Loucy (cell line): ENCODE data around the gene CC2D1B.

ENCODE experiments used
- CTCF ChIP-seq: fragments of 200-600 bp; sonication (generic); conservative IDR thresholded peaks from 2 replicates; pipeline ENCODE4 v1.5.1; 2014; ENCODE audit warnings: mild to moderate bottlenecking, antibody characterized with exemption, low read length
- EZH2phosphoT487 ChIP-seq: fragments of 200-600 bp; IDR thresholded peaks from 2 replicates; pipeline ENCODE4 v1.6.1; 2018; ENCODE audit warnings: antibody characterized with exemption, mild to moderate bottlenecking, moderate library complexity, borderline replicate concordance

GRCh38 chr1:52323731-52324130 is 42.3 kb downstream of the CC2D1B start:
- TF ChIP-seq CTCF, result no peak
- no peak for TF ChIP-seq EZH2phosphoT487
